IMR-90 (cell line): ENCODE data around the gene TSACC. TPM values are rescaled to one million over a fixed set of nuclear protein-coding genes. Genes with fewer than 3 reads are reported as not detected.

Experiments
- ATAC-seq: fragments of 200-7000 bp; cut with Tn5 transposase; 2 replicates; pipeline ENCODE4 v1.9.1; 2020; ENCODE audit warnings: low read depth, mild to moderate bottlenecking, moderate library complexity
- BruUV-seq: library from RNA; stranded (reverse); fragments of 400-500 nt; replicated peaks from 2 replicates; lab custom pipeline; 2021; lab: Mats Ljungman, UMichigan
- CTCF ChIA-PET: fragments of 300-600 bp; formaldehyde crosslinking; extraction: SDS; loops from one replicate; lab custom pipeline; 2021; ENCODE audit warnings: antibody characterized with exemption; lab: Yijun Ruan, JAX
- POLR2A ChIA-PET: fragments of 300-600 bp; sonication (Branson Sonifier 250); formaldehyde crosslinking; loops from one replicate; lab custom pipeline; 2022; ENCODE audit warnings: antibody characterized with exemption; ENCODE audit not compliant: unreplicated experiment; lab: Charles Lee
- DNase-seq: peaks from one replicate; pipeline ENCODE4 v3.0.0; 2013
- H2AFZ ChIP-seq: replicated peaks from 2 replicates; pipeline ENCODE3; 2013; ENCODE audit warnings: low read length, mild to moderate bottlenecking; ENCODE audit not compliant: poor library complexity
- H2AK5ac ChIP-seq: 2 replicates; pipeline ENCODE4 v1.6.1; 2013; ENCODE audit warnings: low read depth, low read length, inconsistent platforms
- H2AK9ac ChIP-seq: replicated peaks from 2 replicates; pipeline ENCODE3; 2013; ENCODE audit warnings: mild to moderate bottlenecking, low read depth, low read length, moderate library complexity; ENCODE audit not compliant: poor library complexity
- H2BK120ac ChIP-seq: 2 replicates; pipeline ENCODE4 v1.6.1; 2013; ENCODE audit warnings: low read depth, low read length, inconsistent platforms
- H2BK15ac ChIP-seq: 3 replicates; pipeline ENCODE4 v1.6.1; 2013; ENCODE audit warnings: low read depth, low read length, inconsistent platforms
- H2BK20ac ChIP-seq: 2 replicates; pipeline ENCODE4 v1.6.1; 2013; ENCODE audit warnings: low read depth, mild to moderate bottlenecking, inconsistent platforms, low read length, moderate library complexity
- H2BK5ac ChIP-seq: 2 replicates; pipeline ENCODE4 v1.6.1; 2013; ENCODE audit warnings: mild to moderate bottlenecking, low read depth, low read length, inconsistent platforms; ENCODE audit not compliant: poor library complexity, severe bottlenecking
- H3K14ac ChIP-seq: replicated peaks from 2 replicates; pipeline ENCODE4 v1.6.1; 2013; ENCODE audit warnings: low read depth, low read length, inconsistent platforms
- H3K18ac ChIP-seq: 2 replicates; pipeline ENCODE4 v1.6.1; 2013; ENCODE audit warnings: low read depth, low read length, control low read depth
- H3K23ac ChIP-seq: 2 replicates; pipeline ENCODE4 v1.6.1; 2013; ENCODE audit warnings: low read depth, low read length, inconsistent platforms
- H3K27ac ChIP-seq: 2 replicates; pipeline ENCODE4 v1.5.1; 2013; ENCODE audit warnings: mild to moderate bottlenecking, control low read depth, low read length; ENCODE audit not compliant: insufficient read depth
- H3K27me3 ChIP-seq: 2 replicates; pipeline ENCODE4 v1.6.1; 2013; ENCODE audit warnings: low read length; ENCODE audit not compliant: control insufficient read depth, insufficient read depth
- H3K36me3 ChIP-seq: 2 replicates; pipeline ENCODE4 v1.6.1; 2013; ENCODE audit warnings: low read length, mixed read lengths; ENCODE audit not compliant: control insufficient read depth, insufficient read depth
- H3K4ac ChIP-seq: 2 replicates; pipeline ENCODE4 v1.6.1; 2013; ENCODE audit warnings: low read depth, low read length, inconsistent platforms
- H3K4me1 ChIP-seq: 2 replicates; pipeline ENCODE4 v1.6.1; 2013; ENCODE audit warnings: low read length, mixed read lengths; ENCODE audit not compliant: control insufficient read depth, insufficient read depth
- H3K4me2 ChIP-seq: 2 replicates; pipeline ENCODE4 v1.6.1; 2013; ENCODE audit warnings: low read depth, mild to moderate bottlenecking, control low read depth, low read length, moderate library complexity
- H3K4me3 ChIP-seq: 2 replicates; pipeline ENCODE4 v1.5.1; 2013; ENCODE audit warnings: low read depth, mild to moderate bottlenecking, control low read depth, low read length, moderate library complexity; ENCODE audit not compliant: insufficient read depth
- H3K56ac ChIP-seq: 2 replicates; pipeline ENCODE4 v1.6.1; 2013; ENCODE audit warnings: low read length, inconsistent platforms; ENCODE audit not compliant: insufficient read depth; ENCODE audit errors: extremely low read depth
- H3K79me1 ChIP-seq, 2 experiments: 2 replicates each; pipeline ENCODE4 v1.6.1; 2013; ENCODE audit warnings: low read length in 2 of 2, inconsistent platforms in 1 of 2, low read depth in 1 of 2
- H3K9ac ChIP-seq: 2 replicates; pipeline ENCODE4 v1.6.1; 2013; ENCODE audit warnings: low read depth, low read length, control low read depth
- H3K9me1 ChIP-seq: 2 replicates; pipeline ENCODE4 v1.6.1; 2013; ENCODE audit warnings: low read length, inconsistent platforms; ENCODE audit not compliant: insufficient read depth
- H3K9me3 ChIP-seq: 2 replicates; pipeline ENCODE4 v1.6.1; 2013; ENCODE audit warnings: low read length; ENCODE audit not compliant: control insufficient read depth, insufficient read depth
- H4K20me1 ChIP-seq: 2 replicates; pipeline ENCODE4 v1.6.1; 2013; ENCODE audit warnings: low read length, inconsistent platforms; ENCODE audit not compliant: insufficient read depth
- H4K5ac ChIP-seq: 2 replicates; pipeline ENCODE4 v1.6.1; 2013; ENCODE audit warnings: mild to moderate bottlenecking, low read depth, low read length, control low read depth
- H4K8ac ChIP-seq, 2 experiments: 2 replicates each; pipeline ENCODE4 v1.6.1; 2013; ENCODE audit warnings: low read depth in 2 of 2, low read length in 2 of 2, control low read depth in 1 of 2, inconsistent platforms in 1 of 2
- H4K91ac ChIP-seq: 2 replicates; pipeline ENCODE4 v1.6.1; 2013; ENCODE audit warnings: low read depth, low read length, inconsistent platforms; ENCODE audit not compliant: insufficient read depth
- BHLHE40 ChIP-seq: fragments of 150-350 bp; IDR thresholded peaks from 2 replicates; pipeline ENCODE4 v1.6.1; 2016; ENCODE audit warnings: mild to moderate bottlenecking, low read depth, low read length
- CEBPB ChIP-seq: IDR thresholded peaks from 2 replicates; pipeline ENCODE4 v1.6.1; 2012; ENCODE audit warnings: low read depth, low read length, improper control_type of control experiment
- CHD1 ChIP-seq: IDR thresholded peaks from 2 replicates; pipeline ENCODE4 v1.6.1; 2012; ENCODE audit warnings: low read depth, low read length, improper control_type of control experiment
- MAZ ChIP-seq: IDR thresholded peaks from 2 replicates; pipeline ENCODE4 v1.6.1; 2012; ENCODE audit warnings: low read depth, mild to moderate bottlenecking, low read length, improper control_type of control experiment, moderate library complexity, borderline replicate concordance
- MXI1 ChIP-seq: IDR thresholded peaks from 2 replicates; pipeline ENCODE4 v1.6.1; 2012; ENCODE audit warnings: low read depth, mild to moderate bottlenecking, low read length, moderate library complexity, borderline replicate concordance
- NFE2L2 ChIP-seq: fragments of 150-350 bp; IDR thresholded peaks from 2 replicates; pipeline ENCODE4 v1.6.1; 2016; ENCODE audit warnings: low read depth, mild to moderate bottlenecking, low read length
- POLR2A ChIP-seq: IDR thresholded peaks from 2 replicates; pipeline ENCODE4 v1.6.1; 2012; ENCODE audit warnings: mild to moderate bottlenecking, low read depth, low read length
- RAD21 ChIP-seq: IDR thresholded peaks from 2 replicates; pipeline ENCODE4 v1.6.1; 2012; ENCODE audit warnings: low read length, improper control_type of control experiment
- RCOR1 ChIP-seq: IDR thresholded peaks from 2 replicates; pipeline ENCODE4 v1.6.1; 2012; ENCODE audit warnings: mild to moderate bottlenecking, low read length, improper control_type of control experiment; ENCODE audit not compliant: insufficient replicate concordance
- RFX5 ChIP-seq: IDR thresholded peaks from 2 replicates; pipeline ENCODE4 v1.8.0; 2012; ENCODE audit warnings: low read depth, mild to moderate bottlenecking, low read length, moderate library complexity
- WGBS, 2 experiments: methylation state at CpG; one replicate each; pipeline versions ENCODE4 v1.1.5 to v1.1.7; 2013; ENCODE audit warnings: missing lambda C conversion rate in 2 of 2; ENCODE audit not compliant: insufficient read length in 1 of 2; ENCODE audit errors: extremely low coverage in 2 of 2; 5-methylcytosine and 5-hydroxymethylcytosine counted together
- dilution Hi-C: fragments of 300-500 bp; cut with HindIII; formaldehyde crosslinking; loops from one replicate; pipeline ENCODE4 v1.14.3; 2018; ENCODE audit warnings: low sequenced_read_pairs; ENCODE audit not compliant: unreplicated experiment
- in situ Hi-C: fragments of 300-500 bp; cut with MboI; formaldehyde crosslinking; loops from 3 replicates; pipeline ENCODE4 v1.14.3; 2019; ENCODE audit warnings: low sequenced_read_pairs, inconsistent platforms, mixed read lengths
- intact Hi-C: fragments of 100-400 bp; cut with micrococcal nuclease; formaldehyde crosslinking; loops from 2 replicates; pipeline ENCODE4 v1.10.0; 2022
- polyA plus RNA-seq, 3 experiments: library from polyadenylated mRNA; depleted of rRNA; stranded (reverse); fragments of >200 nt; gene quantifications; 2 replicates each; pipeline ENCODE4 v1.2.3, GENCODE V29; 2012; ENCODE audit warnings: low replicate concordance in 1 of 3
- total RNA-seq: library from RNA; depleted of rRNA; stranded (reverse); fragments of >200 nt; gene quantifications from 2 replicates; pipeline ENCODE4 v1.2.3, GENCODE V29; 2012

TSACC gene
- total and polyA plus RNA-seq, 2 of the 4 experiments (the other 2 are of a cell fraction): 0.75 TPM; not detected in 1

GRCh38 chr1:156391366-156391677, 53.0 kb downstream of the TSACC start:
- Histone ChIP-seq H3K4me1 (no peaks in the 10 kb centered on the region), H4K5ac (no peak overlapping the region), H3K18ac (no peak overlapping the region), H3K4ac (no peak overlapping the region), H3K4me2 (no peak overlapping the region), H3K9ac (no peak overlapping the region), H3K36me3 (no peaks in the 10 kb centered on the region), H3K79me1 (no peaks in the 10 kb centered on the region), H2BK20ac (no peak overlapping the region), H4K20me1 (no peaks in the 10 kb centered on the region), H4K91ac (no peak overlapping the region), H2AK9ac (no peak overlapping the region), H2BK5ac (no peak overlapping the region), H3K23ac (no peak overlapping the region), H2AK5ac (no peak overlapping the region), H2BK120ac (no peak overlapping the region), H4K8ac (no peak overlapping the region), H2AFZ (no peak overlapping the region), H3K4me3 (no peak overlapping the region), H2BK15ac (no peak overlapping the region), H3K9me3 (no peaks in the 10 kb centered on the region), H3K27me3 (peaks cover 87% of the 10 kb centered on the region), H3K27ac (no peak overlapping the region), H3K9me1 (no peaks in the 10 kb centered on the region), H3K14ac (no peak overlapping the region), H3K56ac (no peak overlapping the region)
- ChIA-PET CTCF (no interaction called here), POLR2A (no interaction called here)
- TF ChIP-seq RFX5: no peak
- TF ChIP-seq POLR2A: no peak
- no peak for TF ChIP-seq MXI1
- no peak for TF ChIP-seq NFE2L2
- TF ChIP-seq CHD1: no peak
- no peak for TF ChIP-seq RCOR1
- no peak for TF ChIP-seq BHLHE40
- no peak for TF ChIP-seq MAZ
- no peak for TF ChIP-seq CEBPB
- no peak for TF ChIP-seq RAD21
- DNase-seq: no peak
- dilution Hi-C loops (no loop called here), intact Hi-C loops (no loop called here), in situ Hi-C loops (no loop called here)
- ATAC-seq: no peak
- WGBS, 2 experiments: 65% methylated on average over 9 of the region's 11 CpGs; no CpG with 5 or more reads in 1 of the 2 experiments
- no TSS peak for BruUV-seq
